AG04450 (cell line): ENCODE measurements around the gene OR2T12. TPM values are rescaled to one million over a fixed set of nuclear protein-coding genes. Genes with fewer than 3 reads are reported as not detected.
A peak's percentile ranks its signal among the peaks of the same experiment; 100 is the strongest.

ENCODE experiments used
- CTCF ChIA-PET: fragments of 300-600, 350-600 bp; formaldehyde crosslinking; extraction: SDS; loops from one replicate; lab custom pipeline; 2022; ENCODE audit warnings: antibody characterized with exemption, inconsistent platforms; lab: Charles Lee
- POLR2A ChIA-PET: fragments of 350-600 bp; formaldehyde crosslinking; extraction: SDS; loops from one replicate; lab custom pipeline; 2021; ENCODE audit warnings: antibody characterized with exemption, inconsistent platforms; lab: Yijun Ruan, JAX
- DNase-seq: peaks from one replicate; pipeline ENCODE4 v3.0.0-alpha.2; 2011; ENCODE audit warnings: low read depth, low spot score
- H3K27ac ChIP-seq: one replicate; pipeline ENCODE4 v1.5.1; 2012; ENCODE audit warnings: low read depth, low read length, control low read depth
- H3K27me3 ChIP-seq: one replicate; pipeline ENCODE4 v1.6.0; 2012; ENCODE audit warnings: low read length; ENCODE audit not compliant: control insufficient read depth, insufficient read depth
- H3K4me3 ChIP-seq: 2 replicates; pipeline ENCODE4 v1.5.1; 2011; ENCODE audit warnings: mild to moderate bottlenecking, low read depth, low read length, control low read depth
- H3K9me3 ChIP-seq: 2 replicates; pipeline ENCODE4 v1.5.1; 2012; ENCODE audit warnings: low read length; ENCODE audit not compliant: control insufficient read depth, insufficient read depth
- polyA plus RNA-seq: library from polyadenylated mRNA; depleted of rRNA; stranded (reverse); fragments of >200 nt; gene quantifications from 2 replicates; pipeline ENCODE4 v1.2.3, GENCODE V29; 2011; rRNA removed
- TF ChIP-seq, protein P1 (sequence below): IDR thresholded peaks from 2 replicates; pipeline ENCODE4 v1.5.1; 2011; ENCODE audit warnings: low read depth, low read length, control low read depth, inconsistent platforms

Gene OR2T12
- polyA plus RNA-seq, 1 experiment, result not detected

- TF ChIP-seq, protein P1, sequence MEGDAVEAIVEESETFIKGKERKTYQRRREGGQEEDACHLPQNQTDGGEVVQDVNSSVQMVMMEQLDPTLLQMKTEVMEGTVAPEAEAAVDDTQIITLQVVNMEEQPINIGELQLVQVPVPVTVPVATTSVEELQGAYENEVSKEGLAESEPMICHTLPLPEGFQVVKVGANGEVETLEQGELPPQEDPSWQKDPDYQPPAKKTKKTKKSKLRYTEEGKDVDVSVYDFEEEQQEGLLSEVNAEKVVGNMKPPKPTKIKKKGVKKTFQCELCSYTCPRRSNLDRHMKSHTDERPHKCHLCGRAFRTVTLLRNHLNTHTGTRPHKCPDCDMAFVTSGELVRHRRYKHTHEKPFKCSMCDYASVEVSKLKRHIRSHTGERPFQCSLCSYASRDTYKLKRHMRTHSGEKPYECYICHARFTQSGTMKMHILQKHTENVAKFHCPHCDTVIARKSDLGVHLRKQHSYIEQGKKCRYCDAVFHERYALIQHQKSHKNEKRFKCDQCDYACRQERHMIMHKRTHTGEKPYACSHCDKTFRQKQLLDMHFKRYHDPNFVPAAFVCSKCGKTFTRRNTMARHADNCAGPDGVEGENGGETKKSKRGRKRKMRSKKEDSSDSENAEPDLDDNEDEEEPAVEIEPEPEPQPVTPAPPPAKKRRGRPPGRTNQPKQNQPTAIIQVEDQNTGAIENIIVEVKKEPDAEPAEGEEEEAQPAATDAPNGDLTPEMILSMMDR, result peak; percentile 48
- ChIA-PET CTCF (interaction anchor here (0.7 to 1.5 kb wide), 3 partner anchors 9 to 28 kb away, joined by 3 to 4 read pairs (median 3); no protein-coding TSS in a partner anchor), POLR2A (no interaction called here)
- no peak overlapping the region for H3K27ac ChIP-seq
- no peak overlapping the region for H3K4me3 ChIP-seq
- DNase-seq, result no peak
- no peaks in the 10 kb centered on the region for H3K27me3 ChIP-seq
- peaks cover 11% of the 10 kb centered on the region for H3K9me3 ChIP-seq
Observed at GRCh38 chr1:248243204-248243603, 60.0 kb downstream of the OR2T12 start.

Other genes starting within 250 kb of the OR2T12 start
- not detected in 2 replicates for gene OR2L13, start 208.2 kb downstream of the OR2T12 start, polyA plus RNA-seq
- not detected in 2 replicates for gene OR2M5, start 158.3 kb downstream of the OR2T12 start, polyA plus RNA-seq
- not detected in 2 replicates for gene OR2M2, start 128.6 kb downstream of the OR2T12 start, polyA plus RNA-seq
- gene OR2M3, start 106.2 kb downstream of the OR2T12 start, polyA plus RNA-seq, result not detected in 2 replicates
- not detected in 2 replicates for gene OR2M4, start 72.0 kb downstream of the OR2T12 start, polyA plus RNA-seq
- not detected in 2 replicates for gene OR2T33, start 25.4 kb downstream of the OR2T12 start, polyA plus RNA-seq
- not detected in 2 replicates for gene OR2M7, start 21.1 kb upstream of the OR2T12 start, polyA plus RNA-seq
- gene OR14C36, start 45.4 kb upstream of the OR2T12 start, polyA plus RNA-seq, result not detected in 2 replicates
- not detected in 2 replicates for gene OR2T4, start 58.2 kb upstream of the OR2T12 start, polyA plus RNA-seq
- gene OR2T6, start 72.3 kb upstream of the OR2T12 start, polyA plus RNA-seq, result not detected in 2 replicates
- gene OR2T1, start 99.6 kb upstream of the OR2T12 start, polyA plus RNA-seq, result not detected in 2 replicates
- gene OR2T2, start 142.2 kb upstream of the OR2T12 start, polyA plus RNA-seq, result not detected in 2 replicates
- not detected in 2 replicates for gene OR2T3, start 169.9 kb upstream of the OR2T12 start, polyA plus RNA-seq
- not detected in 2 replicates for gene OR2T5, start 185.2 kb upstream of the OR2T12 start, polyA plus RNA-seq
- not detected in 2 replicates for gene OR2G6, start 204.6 kb upstream of the OR2T12 start, polyA plus RNA-seq